Measurements from ENCODE around the gene CCNO.

CCNO gene

DNA sequence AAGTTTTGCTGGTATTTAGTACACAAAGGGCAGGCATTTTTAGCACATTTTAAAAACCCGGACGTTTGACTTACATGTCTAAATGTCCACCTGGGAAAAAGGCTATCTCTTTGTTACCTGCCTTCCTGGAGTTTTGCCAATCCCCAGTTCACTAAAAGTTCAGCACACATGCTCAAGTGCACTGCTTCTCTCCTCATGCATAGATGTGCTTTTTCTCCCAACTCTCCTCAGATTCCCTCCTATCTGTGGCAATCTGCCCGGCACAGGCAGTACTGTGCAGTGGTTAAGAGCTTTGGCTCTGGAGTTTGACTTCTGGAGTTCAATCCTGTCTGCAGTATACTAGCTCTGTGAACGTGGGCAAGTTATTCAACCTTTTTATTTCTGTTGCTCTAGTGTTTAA, 8.3 kb upstream of the CCNO start:
- H3K9me3 ChIP-seq (ENCODE audit: insufficient read depth, low read length), result no peaks in the 10 kb centered on the region
- no peak overlapping the region for H3K4me3 ChIP-seq (ENCODE audit: insufficient read depth, low read length, poor library complexity, severe bottlenecking)
- H3K27ac ChIP-seq (ENCODE audit: low read depth, low read length), result no peak overlapping the region
- H3K36me3 ChIP-seq (ENCODE audit: low read length), result no peaks in the 10 kb centered on the region
- no peaks in the 10 kb centered on the region for H4K20me1 ChIP-seq (ENCODE audit: low read depth, low read length)
- H3K79me2 ChIP-seq (ENCODE audit: insufficient read depth, low read length), result no peaks in the 10 kb centered on the region
- H2AFZ ChIP-seq (ENCODE audit: low read depth, low read length, severe bottlenecking), result no peak overlapping the region
- H3F3A ChIP-seq (ENCODE audit: insufficient read depth), result 0 out of 2 replicates have a peak, but pooled peaks cover 2% of the 10 kb centered on the region
- H3K9ac ChIP-seq (ENCODE audit: low read length), result no peak overlapping the region
- H3K9me2 ChIP-seq (replicated peaks; ENCODE audit: insufficient read depth, low read length), result no peaks in the 10 kb centered on the region
- H3K27me3 ChIP-seq (ENCODE audit: low read length), result no peaks in the 10 kb centered on the region
- TF ChIP-seq EZH2phosphoT487 (conservative IDR thresholded peaks at IDR 0.05; ENCODE audit: low read length), result no peak
- TF ChIP-seq, protein P1, sequence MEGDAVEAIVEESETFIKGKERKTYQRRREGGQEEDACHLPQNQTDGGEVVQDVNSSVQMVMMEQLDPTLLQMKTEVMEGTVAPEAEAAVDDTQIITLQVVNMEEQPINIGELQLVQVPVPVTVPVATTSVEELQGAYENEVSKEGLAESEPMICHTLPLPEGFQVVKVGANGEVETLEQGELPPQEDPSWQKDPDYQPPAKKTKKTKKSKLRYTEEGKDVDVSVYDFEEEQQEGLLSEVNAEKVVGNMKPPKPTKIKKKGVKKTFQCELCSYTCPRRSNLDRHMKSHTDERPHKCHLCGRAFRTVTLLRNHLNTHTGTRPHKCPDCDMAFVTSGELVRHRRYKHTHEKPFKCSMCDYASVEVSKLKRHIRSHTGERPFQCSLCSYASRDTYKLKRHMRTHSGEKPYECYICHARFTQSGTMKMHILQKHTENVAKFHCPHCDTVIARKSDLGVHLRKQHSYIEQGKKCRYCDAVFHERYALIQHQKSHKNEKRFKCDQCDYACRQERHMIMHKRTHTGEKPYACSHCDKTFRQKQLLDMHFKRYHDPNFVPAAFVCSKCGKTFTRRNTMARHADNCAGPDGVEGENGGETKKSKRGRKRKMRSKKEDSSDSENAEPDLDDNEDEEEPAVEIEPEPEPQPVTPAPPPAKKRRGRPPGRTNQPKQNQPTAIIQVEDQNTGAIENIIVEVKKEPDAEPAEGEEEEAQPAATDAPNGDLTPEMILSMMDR (IDR thresholded peaks at IDR 0.05; ENCODE audit: insufficient read depth, low read length, poor library complexity, severe bottlenecking), result no peak
- no peak overlapping the region for H3K4me2 ChIP-seq (ENCODE audit: low read depth, low read length, poor library complexity, severe bottlenecking)

DNA sequence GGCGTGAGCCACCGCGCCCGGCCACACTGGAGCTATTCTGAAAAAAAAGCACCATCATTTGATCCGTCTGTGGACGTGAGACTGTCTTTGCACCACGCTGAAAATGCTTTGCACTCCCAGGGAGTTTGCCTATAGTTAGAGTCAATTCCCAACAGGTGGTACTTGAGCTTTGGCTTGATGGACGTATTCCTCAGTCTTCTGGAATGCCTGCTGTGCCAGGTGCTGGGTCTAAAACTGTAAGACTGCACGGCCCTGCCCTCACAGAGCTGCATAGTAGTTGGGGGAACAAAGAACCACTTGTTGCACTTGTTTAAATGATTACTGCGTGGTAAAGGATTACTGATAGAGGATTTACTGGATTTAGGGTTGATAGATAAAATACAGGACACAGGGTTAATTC, 3.4 kb upstream of the CCNO start:
- no peaks in the 10 kb centered on the region for H3K9me3 ChIP-seq (ENCODE audit: insufficient read depth, low read length)
- H4K20me1 ChIP-seq (ENCODE audit: low read depth, low read length), result no peaks in the 10 kb centered on the region
- H3K27me3 ChIP-seq (ENCODE audit: low read length), result no peaks in the 10 kb centered on the region
- H3K9me2 ChIP-seq (replicated peaks; ENCODE audit: insufficient read depth, low read length), result no peaks in the 10 kb centered on the region
- H3F3A ChIP-seq (ENCODE audit: insufficient read depth), result 0 out of 2 replicates have a peak, but pooled peaks cover 2% of the 10 kb centered on the region
- no peak overlapping the region for H2AFZ ChIP-seq (ENCODE audit: low read depth, low read length, severe bottlenecking)
- no peak overlapping the region for H3K9ac ChIP-seq (ENCODE audit: low read length)
- TF ChIP-seq, protein P1 (IDR thresholded peaks at IDR 0.05; ENCODE audit: insufficient read depth, low read length, poor library complexity, severe bottlenecking), result no peak
- no peak for TF ChIP-seq EZH2phosphoT487 (conservative IDR thresholded peaks at IDR 0.05; ENCODE audit: low read length)
- H3K36me3 ChIP-seq (ENCODE audit: low read length), result no peaks in the 10 kb centered on the region
- no peak overlapping the region for H3K4me2 ChIP-seq (ENCODE audit: low read depth, low read length, poor library complexity, severe bottlenecking)
- H3K79me2 ChIP-seq (ENCODE audit: insufficient read depth, low read length), result no peaks in the 10 kb centered on the region
- H3K27ac ChIP-seq (ENCODE audit: low read depth, low read length), result no peak overlapping the region
- H3K4me3 ChIP-seq (ENCODE audit: insufficient read depth, low read length, poor library complexity, severe bottlenecking), result no peak overlapping the region

DNA sequence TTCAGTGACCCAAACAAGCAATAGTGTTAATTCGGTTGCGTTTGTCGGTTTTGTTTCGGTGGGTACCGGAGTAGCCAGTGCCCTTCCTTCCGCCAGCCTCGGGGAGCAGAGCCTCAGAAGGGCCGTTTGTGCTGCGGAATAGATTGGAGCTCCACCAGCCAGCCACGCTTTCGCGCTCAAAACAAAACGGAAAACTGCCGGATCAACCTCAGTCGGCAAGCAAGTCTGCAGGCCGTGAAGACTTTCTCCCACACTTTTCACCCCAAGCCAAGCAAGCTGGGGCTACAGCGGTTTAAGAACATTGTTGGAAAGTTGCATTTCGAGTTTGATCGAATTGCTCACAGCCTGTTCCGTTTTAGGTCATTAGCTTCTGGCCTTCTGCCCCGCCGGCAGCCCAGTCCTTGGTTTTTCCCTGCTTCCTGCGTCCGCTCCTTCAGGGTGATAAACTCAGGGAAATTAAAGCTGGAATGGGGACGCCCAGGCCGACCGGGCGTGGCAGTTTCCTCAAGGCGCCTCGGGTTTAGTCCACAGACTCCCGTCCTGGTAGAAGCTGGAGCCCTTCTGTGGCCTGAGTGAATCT, 803 bp upstream of the CCNO start:
- Histone ChIP-seq H3F3A (ENCODE audit: insufficient read depth) (0 out of 2 replicates have a peak, but pooled peaks cover 2% of the 10 kb centered on the region), H3K9me2 (replicated peaks; ENCODE audit: insufficient read depth, low read length) (no peaks in the 10 kb centered on the region), H3K9ac (ENCODE audit: low read length) (peak overlapping the region; percentile 62), H3K9me3 (ENCODE audit: insufficient read depth, low read length) (no peaks in the 10 kb centered on the region), H3K36me3 (ENCODE audit: low read length) (no peaks in the 10 kb centered on the region), H3K27ac (ENCODE audit: low read depth, low read length) (no peak overlapping the region), H2AFZ (ENCODE audit: low read depth, low read length, severe bottlenecking) (peak overlapping the region; percentile 85), H3K4me3 (ENCODE audit: insufficient read depth, low read length, poor library complexity, severe bottlenecking) (peak overlapping the region; percentile 54), H3K4me2 (ENCODE audit: low read depth, low read length, poor library complexity, severe bottlenecking) (peak overlapping the region; percentile 74), H3K27me3 (ENCODE audit: low read length) (no peaks in the 10 kb centered on the region), H3K79me2 (ENCODE audit: insufficient read depth, low read length) (no peaks in the 10 kb centered on the region), H4K20me1 (ENCODE audit: low read depth, low read length) (no peaks in the 10 kb centered on the region)
- no peak for TF ChIP-seq EZH2phosphoT487 (conservative IDR thresholded peaks at IDR 0.05; ENCODE audit: low read length)
- TF ChIP-seq, protein P1 (IDR thresholded peaks at IDR 0.05; ENCODE audit: insufficient read depth, low read length, poor library complexity, severe bottlenecking), result no peak

Data from SU-DHL-6 (cell line).